GM12801 (cell line): ENCODE measurements around the gene LRTM2.

ENCODE experiments used
- CTCF ChIP-seq: IDR thresholded peaks from one replicate; pipeline ENCODE4 v1.5.1; 2011; ENCODE audit warnings: control low read depth; ENCODE audit not compliant: insufficient read length; ENCODE audit errors: extremely low read depth

Gene LRTM2

GRCh38 chr12:1839956-1840951 lies 19.9 kb downstream of the LRTM2 start:
- TF ChIP-seq CTCF, result no peak

GRCh38 chr12:1840981-1841425 lies 20.6 kb downstream of the LRTM2 start:
- TF ChIP-seq CTCF, result no peak

GRCh38 chr12:1841586-1842182 lies 21.3 kb downstream of the LRTM2 start:
- TF ChIP-seq CTCF, result no peak

- TF ChIP-seq CTCF, result no peak
Observed at GRCh38 chr12:1842183-1842904, 22.0 kb downstream of the LRTM2 start.

GRCh38 chr12:1842905-1843640 lies 22.7 kb downstream of the LRTM2 start:
- TF ChIP-seq CTCF, result no peak

- no peak for TF ChIP-seq CTCF
Observed at GRCh38 chr12:1843641-1844005, 23.3 kb downstream of the LRTM2 start.
